GM19328 (cell line): ENCODE data around the gene CENPN.

Experiments used
- ATAC-seq: cut with Tn5 transposase; IDR thresholded peaks from one replicate; pipeline ENCODE4 v1.9.1; 2021; ENCODE audit warnings: mild to moderate bottlenecking, moderate library complexity; ENCODE audit not compliant: unreplicated experiment

Gene CENPN

DNA sequence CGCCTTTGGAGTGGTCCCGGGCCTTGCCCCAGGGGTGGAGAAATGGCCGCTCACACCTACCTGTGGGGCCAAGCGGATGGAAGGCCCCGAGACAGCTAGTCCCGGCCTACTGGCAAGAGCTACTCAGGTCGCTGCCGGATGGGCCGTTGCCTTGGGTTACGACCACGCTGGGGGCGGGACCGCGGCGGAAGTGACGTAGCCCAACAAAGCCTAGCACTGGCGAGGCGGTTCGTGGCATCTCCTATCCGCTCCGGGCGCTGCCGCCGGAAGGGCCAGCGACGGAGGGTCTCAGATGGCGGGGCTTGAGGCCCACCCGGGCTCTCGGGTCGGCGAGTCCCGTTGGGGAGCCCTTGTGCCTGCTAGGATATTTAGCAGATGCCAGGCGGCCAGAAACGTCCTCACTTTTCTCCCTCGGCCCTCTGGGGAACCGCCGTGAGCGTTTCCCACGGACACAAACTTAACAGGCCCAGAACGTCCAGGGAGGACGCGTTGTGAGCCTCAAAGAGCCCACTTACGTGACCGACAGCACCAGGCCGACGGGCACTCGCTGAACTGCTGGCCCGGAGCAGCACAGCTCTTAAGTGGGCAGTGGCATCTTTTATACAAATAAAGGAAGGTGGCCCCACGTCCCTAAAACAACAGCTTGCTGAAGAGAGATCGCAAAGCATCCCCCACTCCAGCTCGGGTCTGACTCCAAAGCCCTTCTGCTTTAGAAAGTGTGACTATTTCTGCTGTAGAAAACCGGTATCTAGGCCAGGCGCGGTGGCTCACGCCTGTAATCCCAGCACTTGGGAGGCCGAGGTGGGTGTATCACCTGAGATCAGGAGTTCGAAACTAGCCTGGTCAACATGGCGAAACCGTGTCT lies 70.3 kb downstream of the CENPN start, which contains the start of gene C16orf46:
Gene C16orf46, minus strand, starts transcription at position 163 of the 865 bp plus-strand sequence. CDS start 13,283 bp downstream, outside the sequence.
- ATAC-seq, result peak; percentile 98

DNA sequence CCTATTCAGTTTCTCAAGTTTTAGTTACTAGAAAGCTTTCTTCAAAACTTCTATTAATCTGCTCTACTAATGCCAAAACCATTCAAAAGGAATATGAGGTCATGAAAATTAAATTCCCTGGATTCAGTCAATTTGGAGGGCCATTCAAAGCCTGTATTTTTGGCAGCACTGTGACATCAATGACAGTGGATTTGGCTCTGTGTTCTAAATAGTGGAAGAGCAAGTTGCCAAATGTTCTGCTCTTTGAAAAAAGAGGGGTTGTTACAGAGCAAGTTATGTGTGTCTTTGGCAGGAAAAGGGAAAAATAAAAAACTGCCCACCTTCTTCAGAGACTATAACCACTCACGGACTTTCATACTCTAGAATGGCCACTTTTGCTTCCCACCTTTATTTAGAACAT lies 73.2 kb downstream of the CENPN start:
- ATAC-seq, result no peak

DNA sequence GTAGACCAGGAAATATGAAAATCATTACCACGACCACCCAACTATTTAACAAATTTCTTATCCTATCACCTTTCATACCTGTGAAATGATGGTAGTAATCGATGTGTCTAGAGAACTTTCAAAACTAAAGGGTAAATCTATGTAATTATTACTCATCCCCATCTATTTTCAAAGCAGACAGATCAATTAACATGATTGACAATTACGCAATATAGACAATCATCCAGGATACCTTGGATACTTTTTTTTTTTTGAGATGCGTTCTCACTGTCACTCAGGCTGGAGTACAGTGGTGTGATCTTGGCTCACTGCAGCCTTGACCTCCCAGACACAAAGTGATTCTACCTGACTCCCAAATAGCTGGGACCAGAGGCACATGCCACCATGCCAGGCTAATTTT lies 74.0 kb downstream of the CENPN start:
- ATAC-seq, result no peak
